Head of caudate nucleus (tissue), 42 donors: ENCODE measurements around the gene CEP131.

ENCODE experiments used
- DNase-seq, 42 donors: peaks; one replicate each; pipeline versions ENCODE4 v3.0.0 to v3.0.0-alpha.2; 2020 to 2021; ENCODE audit warnings: mixed read lengths in 7 of 42
- intact Hi-C: fragments of 100-400 bp; cut with DNase I; formaldehyde crosslinking; loops from one replicate; pipeline ENCODE4 v1.15.0; 2022

Gene CEP131

GRCh38 chr17:81181811-81182185 is 41.0 kb downstream of the CEP131 start:
- intact Hi-C loops, result no loop called here
- DNase-seq, result no peak

GRCh38 chr17:81180836-81181810 is 41.6 kb downstream of the CEP131 start:
- no peak for DNase-seq
- intact Hi-C loops, result no loop called here

- intact Hi-C loops, result no loop called here
- no peak for DNase-seq
Observed at GRCh38 chr17:81179861-81180260, 42.9 kb downstream of the CEP131 start.

- no peak for DNase-seq
- intact Hi-C loops, result no loop called here
Observed at GRCh38 chr17:81179220-81179619, 43.5 kb downstream of the CEP131 start.

DNA sequence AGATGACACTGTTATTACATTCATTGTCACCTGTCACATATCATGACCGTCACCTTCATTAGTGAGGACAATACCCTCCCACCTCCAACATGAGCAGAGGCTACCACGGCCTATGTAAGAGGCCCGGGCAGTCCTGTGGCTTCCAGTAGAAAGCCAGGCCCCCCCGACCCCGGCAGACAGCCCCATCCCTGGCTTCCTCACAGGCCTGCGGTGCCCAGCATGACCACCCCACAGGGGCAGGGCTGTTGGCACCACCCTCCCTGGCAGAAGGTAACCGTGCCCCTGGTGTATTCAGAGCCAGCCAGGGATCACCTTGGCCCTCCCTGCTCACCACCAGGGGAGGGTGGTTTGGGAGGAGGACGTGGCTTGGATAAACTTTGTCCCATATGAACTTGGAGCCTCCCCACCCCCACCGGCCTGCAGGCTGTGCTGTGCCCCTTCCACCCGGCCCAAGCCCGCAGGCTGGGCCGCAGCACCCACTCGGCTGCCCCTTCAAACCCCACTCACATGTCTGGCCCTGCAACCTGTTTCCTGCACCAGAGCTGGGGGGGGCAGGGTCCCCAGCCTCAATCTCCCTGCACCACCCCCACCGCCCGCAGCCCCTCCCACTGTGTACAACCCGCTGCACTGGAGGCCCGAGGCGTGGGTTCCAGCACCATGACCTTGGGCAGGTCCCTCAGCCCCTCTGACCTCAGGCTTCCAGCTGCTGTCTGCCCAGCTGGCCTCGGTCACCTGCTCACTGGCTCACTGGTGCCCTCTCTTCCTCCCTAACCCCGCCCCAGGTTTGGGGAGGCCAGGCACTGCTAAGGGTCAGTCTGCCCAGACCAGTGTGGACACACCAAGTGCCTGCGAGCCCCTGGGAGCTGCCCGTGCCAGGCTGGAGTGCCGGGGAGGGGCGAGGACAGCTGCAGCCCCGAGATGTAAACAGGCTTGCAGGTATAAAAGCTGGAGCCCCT is 44.4 kb downstream of the CEP131 start:
- no peak for DNase-seq
- intact Hi-C loops, result no loop called here

DNA sequence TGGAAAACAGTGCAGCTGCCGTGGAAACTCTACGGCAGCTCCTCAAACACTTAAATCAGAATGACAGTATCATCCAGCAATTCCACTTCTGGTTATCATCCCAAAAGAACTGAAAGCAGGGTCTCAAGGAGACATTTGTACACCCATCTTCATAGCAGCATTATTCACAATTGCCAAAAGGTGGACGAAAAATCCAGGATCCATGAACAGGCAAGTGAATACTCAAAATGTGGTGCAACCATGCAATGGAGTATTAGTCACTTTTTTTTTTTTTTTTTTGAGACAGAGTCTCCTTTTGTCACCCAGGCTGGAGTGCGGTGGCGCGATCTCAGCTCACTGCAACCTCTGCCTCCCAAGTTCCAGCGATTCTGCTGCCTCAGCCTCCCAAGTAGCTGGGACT is 46.1 kb downstream of the CEP131 start:
- DNase-seq, result no peak
- intact Hi-C loops, result no loop called here

- no peak for DNase-seq
- intact Hi-C loops, result no loop called here
Observed at GRCh38 chr17:81173762-81174155, 49.0 kb downstream of the CEP131 start.

- DNase-seq, result no peak
- intact Hi-C loops, result no loop called here
Observed at GRCh38 chr17:81173052-81173761, 49.6 kb downstream of the CEP131 start.

GRCh38 chr17:81171941-81172340 is 50.8 kb downstream of the CEP131 start:
- no peak for DNase-seq
- intact Hi-C loops, result no loop called here

GRCh38 chr17:81170727-81171494 is 51.9 kb downstream of the CEP131 start:
- intact Hi-C loops, result no loop called here

GRCh38 chr17:81169870-81170309 is 52.9 kb downstream of the CEP131 start:
- intact Hi-C loops, result no loop called here
- no peak for DNase-seq

More at GRCh38 chr17:81170727-81171494, 51.9 kb downstream of the CEP131 start:
- no peak for DNase-seq

- intact Hi-C loops, result no loop called here
- DNase-seq, result no peak
Observed at GRCh38 chr17:81167638-81168037, 55.1 kb downstream of the CEP131 start.

- intact Hi-C loops, result no loop called here
- no peak for DNase-seq
Observed at GRCh38 chr17:81167194-81167524, 55.6 kb downstream of the CEP131 start.

GRCh38 chr17:81166033-81166492 is 56.7 kb downstream of the CEP131 start, which contains the start of gene AATK:
TSS of gene AATK (minus strand) at chr17:81166221. CDS start at chr17:81165992, 229 bp downstream.
- peak in 20 of 42 donors; percentile 26 to 64 (median 46) for DNase-seq
- intact Hi-C loops, result no loop called here

DNA sequence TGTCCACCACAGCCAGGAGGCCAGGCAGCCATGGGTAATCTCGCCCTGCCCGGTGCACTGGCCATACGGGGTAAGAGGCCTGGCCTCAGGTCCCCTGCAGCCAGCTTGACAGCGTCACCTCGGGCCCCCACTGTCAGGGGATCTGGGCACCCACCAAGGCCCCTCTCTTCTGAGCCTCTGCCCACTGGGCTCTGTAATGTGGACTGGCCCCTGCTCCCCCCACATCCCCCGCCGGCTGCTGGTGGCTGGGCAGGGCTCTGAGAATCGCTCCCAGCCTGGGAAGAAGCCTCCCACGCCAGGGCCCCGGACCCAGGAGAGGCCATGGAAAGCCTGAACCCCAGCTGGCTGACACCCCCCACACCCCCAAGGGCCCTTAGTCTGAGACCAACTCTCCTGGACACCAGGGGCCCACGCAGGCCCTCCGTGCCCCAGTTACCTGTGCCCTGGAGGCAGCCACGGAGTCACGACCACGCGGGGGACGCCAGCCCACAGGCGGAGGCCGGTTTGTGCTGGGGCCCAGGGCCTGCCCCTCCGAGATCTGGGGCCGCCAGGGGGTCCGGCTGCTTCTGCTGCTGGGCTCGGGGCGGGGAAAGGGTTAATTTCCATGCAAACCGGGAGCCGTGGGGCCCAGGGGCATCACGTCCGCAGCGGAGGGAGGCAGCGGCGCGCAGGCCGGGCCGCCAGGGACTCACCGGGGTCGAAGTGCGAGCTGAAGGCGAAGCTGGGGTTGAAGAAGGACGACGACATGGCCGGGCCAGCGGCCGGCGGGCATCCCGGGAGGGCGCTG is 57.3 kb downstream of the CEP131 start, which contains the start of gene PVALEF:
PVALEF (plus strand) TSS at position 262 of the 787 bp plus-strand sequence. CDS start 15,720 bp downstream, outside the sequence.
- DNase-seq, result peak in 41 of 42 donors; percentile 34 to 83 (median 67)
- intact Hi-C loops, result no loop called here

- intact Hi-C loops, result no loop called here
- peak; percentile 48 to 86 (median 74) for DNase-seq
Observed at GRCh38 chr17:81164371-81165245, 58.2 kb downstream of the CEP131 start.
